Measurements from ENCODE around the gene PFKL.

DNA sequence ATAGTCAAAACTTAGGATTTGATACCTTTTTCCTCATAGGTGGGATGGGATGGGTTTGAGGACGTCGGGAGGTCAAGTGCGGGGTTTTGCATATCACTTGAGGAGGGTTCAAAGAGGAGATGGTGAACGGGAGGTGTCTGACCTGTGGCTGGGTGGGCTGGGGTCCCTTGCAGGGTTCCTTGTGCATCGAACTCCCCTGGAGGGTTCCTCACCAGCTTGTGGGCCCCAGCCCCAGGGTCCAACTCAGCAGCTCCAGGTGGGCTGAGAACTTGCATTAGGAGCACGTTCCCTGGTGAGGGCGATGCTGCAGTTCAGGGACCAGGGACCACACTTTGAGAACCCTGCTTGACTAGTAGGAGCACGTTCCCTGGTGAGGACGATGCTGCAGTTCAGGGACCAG is 76.8 kb downstream of the PFKL start:
- TF ChIP-seq, protein P1, sequence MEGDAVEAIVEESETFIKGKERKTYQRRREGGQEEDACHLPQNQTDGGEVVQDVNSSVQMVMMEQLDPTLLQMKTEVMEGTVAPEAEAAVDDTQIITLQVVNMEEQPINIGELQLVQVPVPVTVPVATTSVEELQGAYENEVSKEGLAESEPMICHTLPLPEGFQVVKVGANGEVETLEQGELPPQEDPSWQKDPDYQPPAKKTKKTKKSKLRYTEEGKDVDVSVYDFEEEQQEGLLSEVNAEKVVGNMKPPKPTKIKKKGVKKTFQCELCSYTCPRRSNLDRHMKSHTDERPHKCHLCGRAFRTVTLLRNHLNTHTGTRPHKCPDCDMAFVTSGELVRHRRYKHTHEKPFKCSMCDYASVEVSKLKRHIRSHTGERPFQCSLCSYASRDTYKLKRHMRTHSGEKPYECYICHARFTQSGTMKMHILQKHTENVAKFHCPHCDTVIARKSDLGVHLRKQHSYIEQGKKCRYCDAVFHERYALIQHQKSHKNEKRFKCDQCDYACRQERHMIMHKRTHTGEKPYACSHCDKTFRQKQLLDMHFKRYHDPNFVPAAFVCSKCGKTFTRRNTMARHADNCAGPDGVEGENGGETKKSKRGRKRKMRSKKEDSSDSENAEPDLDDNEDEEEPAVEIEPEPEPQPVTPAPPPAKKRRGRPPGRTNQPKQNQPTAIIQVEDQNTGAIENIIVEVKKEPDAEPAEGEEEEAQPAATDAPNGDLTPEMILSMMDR (IDR thresholded peaks at IDR 0.05; ENCODE audit: low read length), result no peak
- TF ChIP-seq EZH2 (optimal IDR thresholded peaks at IDR 0.05; ENCODE audit: low read depth, low read length), result no peak

Data from MM.1S (cell line).